ENCODE measurements around the gene ITGAL. TPM values are rescaled to one million over a fixed set of nuclear protein-coding genes. Genes with fewer than 3 reads are reported as not detected.

ITGAL gene
- total and polyA plus RNA-seq, 2 of the 13 experiments (the other 11 are each of a cell fraction or from before 2014, with no cell fraction given): 0.86 to 1.2 TPM

GRCh38 chr16:30445408-30446202 is 26.9 kb upstream of the ITGAL start, which contains the start of gene SEPHS2 (continued):
- TF ChIP-seq KDM5A (IDR thresholded peaks at IDR 0.05; ENCODE audit: borderline replicate concordance, low read length) (peak; percentile 61; the same call in 1 of the 2 replicates), HMGXB4 (CRISPR knock-in tag; IDR thresholded peaks at IDR 0.05; ENCODE audit: borderline replicate concordance in 1 of 2, low read depth in 1 of 2) (peak; percentile 11 to 85; a peak in 3 of 4 replicates), POLR2AphosphoS2 (IDR thresholded peaks at IDR 0.05; ENCODE audit: low read depth, low read length) (peak; percentile 84; the same call in 1 of the 2 replicates), ONECUT2 (CRISPR knock-in tag; IDR thresholded peaks at IDR 0.05) (peak; percentile 80), NR2F6 (IDR thresholded peaks at IDR 0.05) (0 out of 2 replicates have a peak, but pooled peaks have one; percentile 28), NR2F6 (CRISPR knock-in tag; IDR thresholded peaks at IDR 0.05) (peak; percentile 62), KMT2B (CRISPR knock-in tag; IDR thresholded peaks at IDR 0.05) (no peak), TFAP4 (IDR thresholded peaks at IDR 0.05; ENCODE audit: borderline replicate concordance, low read depth) (no peak), YEATS4 (CRISPR knock-in tag; IDR thresholded peaks at IDR 0.05; ENCODE audit: borderline replicate concordance) (no peak; the same call in 1 of the 2 replicates), KIAA2018 (CRISPR knock-in tag; IDR thresholded peaks at IDR 0.05; ENCODE audit: borderline replicate concordance) (no peak), PAF1 (CRISPR knock-in tag; IDR thresholded peaks at IDR 0.05) (no peak; the same call in 1 of the 2 replicates), ZFP62 (CRISPR knock-in tag; IDR thresholded peaks at IDR 0.05) (no peak), SOX5 (CRISPR knock-in tag; IDR thresholded peaks at IDR 0.05; ENCODE audit: borderline replicate concordance) (peak; percentile 78; the same call in 1 of the 2 replicates)
